Measurements from ENCODE around the gene PEMT. TPM values are rescaled to one million over a fixed set of nuclear protein-coding genes. Genes with fewer than 3 reads are reported as not detected.

The PEMT gene
- total and polyA plus RNA-seq, 2 of the 4 experiments (the other 2 are of a cell fraction) = 23.3 to 49.5 TPM

GRCh38 chr17:17469996-17470395, 121.5 kb downstream of the PEMT start:
- H2BK5ac ChIP-seq (ENCODE audit: low read depth, low read length, poor library complexity, severe bottlenecking) = no peak overlapping the region
- no peaks in the 10 kb centered on the region for H4K20me1 ChIP-seq (ENCODE audit: insufficient read depth, low read length)
- H3K4me1 ChIP-seq (ENCODE audit: control insufficient read depth, insufficient read depth, low read length) = peaks cover 3% of the 10 kb centered on the region; the same call in 1 of the 2 replicates
- no peak overlapping the region for H2AFZ ChIP-seq (replicated peaks; ENCODE audit: low read length, poor library complexity)
- TF ChIP-seq CHD1 (IDR thresholded peaks at IDR 0.05; ENCODE audit: low read depth, low read length) (no peak), NFE2L2 (IDR thresholded peaks at IDR 0.05; ENCODE audit: low read depth, low read length) (no peak), MAZ (IDR thresholded peaks at IDR 0.05; ENCODE audit: borderline replicate concordance, low read depth, low read length) (no peak), MXI1 (IDR thresholded peaks at IDR 0.05; ENCODE audit: borderline replicate concordance, low read depth, low read length) (no peak), ELK1 (IDR thresholded peaks at IDR 0.05; ENCODE audit: borderline replicate concordance, low read depth, low read length) (no peak), SMC3 (IDR thresholded peaks at IDR 0.05; ENCODE audit: low read depth, low read length) (no peak), RFX5 (IDR thresholded peaks at IDR 0.05; ENCODE audit: low read depth, low read length) (no peak)
- TF ChIP-seq, protein P1, sequence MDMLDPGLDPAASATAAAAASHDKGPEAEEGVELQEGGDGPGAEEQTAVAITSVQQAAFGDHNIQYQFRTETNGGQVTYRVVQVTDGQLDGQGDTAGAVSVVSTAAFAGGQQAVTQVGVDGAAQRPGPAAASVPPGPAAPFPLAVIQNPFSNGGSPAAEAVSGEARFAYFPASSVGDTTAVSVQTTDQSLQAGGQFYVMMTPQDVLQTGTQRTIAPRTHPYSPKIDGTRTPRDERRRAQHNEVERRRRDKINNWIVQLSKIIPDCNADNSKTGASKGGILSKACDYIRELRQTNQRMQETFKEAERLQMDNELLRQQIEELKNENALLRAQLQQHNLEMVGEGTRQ (IDR thresholded peaks at IDR 0.05; ENCODE audit: low read depth, low read length) = no peak
- no peak overlapping the region for H2AK5ac ChIP-seq (ENCODE audit: low read depth, low read length)
- no peak overlapping the region for H3K4me2 ChIP-seq (ENCODE audit: low read depth, low read length)
- no peak overlapping the region for H2BK120ac ChIP-seq (ENCODE audit: low read depth, low read length)
- no peak overlapping the region for H3K14ac ChIP-seq (replicated peaks; ENCODE audit: low read depth, low read length)
- no peak overlapping the region for H3K4me3 ChIP-seq (ENCODE audit: insufficient read depth, low read depth, low read length)
- no TSS peak for BruUV-seq (replicated peaks)
- dilution Hi-C loops (cut with HindIII; ENCODE audit: low sequenced_read_pairs, unreplicated experiment) (no loop called here), in situ Hi-C loops (cut with MboI; ENCODE audit: low sequenced_read_pairs) (no loop called here), intact Hi-C loops (cut with micrococcal nuclease) (no loop called here)
- ChIA-PET POLR2A (ENCODE audit: unreplicated experiment) (no interaction called here), CTCF (no interaction called here)
- H3K9me3 ChIP-seq (ENCODE audit: control insufficient read depth, insufficient read depth, low read length) = no peaks in the 10 kb centered on the region
- H3K27me3 ChIP-seq (ENCODE audit: control insufficient read depth, insufficient read depth, low read length) = peaks cover 53% of the 10 kb centered on the region
- no peak overlapping the region for H2AK9ac ChIP-seq (replicated peaks; ENCODE audit: low read depth, low read length, poor library complexity)
- no peak overlapping the region for H3K23ac ChIP-seq (ENCODE audit: low read depth, low read length)
- H3K36me3 ChIP-seq (ENCODE audit: control insufficient read depth, insufficient read depth, low read length) = no peaks in the 10 kb centered on the region
- no peak overlapping the region for H3K27ac ChIP-seq (ENCODE audit: insufficient read depth, low read length)
- no peak overlapping the region for H4K5ac ChIP-seq (ENCODE audit: low read depth, low read length)
- H3K4ac ChIP-seq (ENCODE audit: low read depth, low read length) = no peak overlapping the region
- H3K56ac ChIP-seq (ENCODE audit: extremely low read depth, insufficient read depth, low read length) = no peak overlapping the region
- H3K9me1 ChIP-seq (ENCODE audit: insufficient read depth, low read length) = no peaks in the 10 kb centered on the region
- no peak overlapping the region for H3K9ac ChIP-seq (ENCODE audit: low read depth, low read length)
- WGBS, 2 experiments (ENCODE audit: extremely low coverage in 2 of 2, insufficient read length in 1 of 2) = no CpG with 5 or more reads among the region's 3 CpGs
- DNase-seq (no peak), ATAC-seq (ENCODE audit: low read depth) (no peak)
- H4K91ac ChIP-seq (ENCODE audit: insufficient read depth, low read depth, low read length) = no peak overlapping the region
- no peak overlapping the region for H3K18ac ChIP-seq (ENCODE audit: low read depth, low read length)
- H2BK15ac ChIP-seq (ENCODE audit: low read depth, low read length) = no peak overlapping the region
- no peak overlapping the region for H2BK20ac ChIP-seq (ENCODE audit: low read depth, low read length)
- H3K79me1 ChIP-seq (ENCODE audit: low read depth in 1 of 2, low read length in 2 of 2) = no peaks in the 10 kb centered on the region
- no peak overlapping the region for H4K8ac ChIP-seq (ENCODE audit: low read depth in 2 of 2, low read length in 2 of 2)

Measured in IMR-90 (cell line).